Glutamatergic neuron (in vitro differentiated cells): ENCODE data around the gene FAH. TPM values are rescaled to one million over a fixed set of nuclear protein-coding genes. Genes with fewer than 3 reads are reported as not detected.
A peak's percentile ranks its signal among the peaks of the same experiment; 100 is the strongest.

Experiments
- DNase-seq: peaks from one replicate; pipeline ENCODE4 v3.0.0; 2022
- H3K27ac Mint-ChIP-seq: one replicate; pipeline ENCODE4 v1.8.0; 2020; ENCODE audit warnings: mild to moderate bottlenecking, mixed read lengths, inconsistent platforms; ENCODE audit not compliant: unreplicated experiment
- H3K27me3 Mint-ChIP-seq: one replicate; pipeline ENCODE4 v1.8.0; 2020; ENCODE audit warnings: mild to moderate bottlenecking, moderate library complexity, mixed read lengths, inconsistent platforms; ENCODE audit not compliant: unreplicated experiment
- H3K36me3 Mint-ChIP-seq: one replicate; pipeline ENCODE4 v1.8.0; 2020; ENCODE audit warnings: mild to moderate bottlenecking, mixed read lengths, inconsistent platforms; ENCODE audit not compliant: unreplicated experiment
- H3K4me1 Mint-ChIP-seq: one replicate; pipeline ENCODE4 v1.8.0; 2020; ENCODE audit warnings: mild to moderate bottlenecking, low read depth, mixed read lengths, inconsistent platforms; ENCODE audit not compliant: unreplicated experiment
- H3K4me3 Mint-ChIP-seq: one replicate; pipeline ENCODE4 v1.8.0; 2020; ENCODE audit warnings: mild to moderate bottlenecking, mixed read lengths, inconsistent platforms; ENCODE audit not compliant: unreplicated experiment
- H3K9me3 Mint-ChIP-seq: one replicate; pipeline ENCODE4 v1.8.0; 2020; ENCODE audit warnings: mild to moderate bottlenecking, moderate library complexity, mixed read lengths, inconsistent platforms; ENCODE audit not compliant: unreplicated experiment
- total RNA-seq: library from RNA; stranded (reverse); fragmentation: NEBNext Ultra II Directional; extraction: Animal tissue kit (Norgen Biotek cat#: 25700); gene quantifications from one replicate; pipeline ENCODE4 v1.2.1, GENCODE V29; 2021; ENCODE audit not compliant: unreplicated experiment
- TF ChIP-seq, protein P1 (sequence below): fragments of 200-600 bp; sonication (generic); IDR thresholded peaks from one replicate; pipeline ENCODE4 v1.5.0; 2021; ENCODE audit not compliant: partially characterized antibody, unreplicated experiment

FAH gene
- total RNA-seq, 1 donor from 2014 or later: 3.7 TPM

DNA sequence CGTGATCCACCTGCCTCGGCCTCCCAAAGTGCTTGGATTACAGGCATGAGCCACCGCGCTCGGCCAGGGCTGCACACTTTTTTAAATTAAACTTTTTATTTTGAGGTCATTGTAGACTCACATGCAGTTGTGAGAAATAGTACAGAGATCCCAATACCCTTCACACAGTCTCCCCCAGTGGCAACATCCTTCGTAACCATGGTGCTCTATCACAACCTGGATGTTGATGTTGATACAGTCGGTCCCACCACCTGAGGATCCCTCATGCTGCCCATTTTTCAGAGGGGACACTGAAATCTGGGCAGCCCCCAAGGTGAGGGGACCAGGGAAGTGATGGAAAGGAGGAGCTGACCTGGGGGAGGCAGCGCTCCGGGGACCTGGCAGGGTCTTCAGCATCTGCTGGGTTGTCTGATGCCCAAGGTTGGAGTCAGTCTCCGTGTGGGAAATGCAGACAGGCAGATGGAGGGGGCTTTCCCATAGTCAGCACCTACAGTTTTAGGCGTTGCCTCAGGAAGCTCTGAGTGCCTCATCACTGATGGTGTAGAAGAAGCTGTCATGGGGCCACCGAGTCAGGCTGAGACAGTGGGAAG lies 17.1 kb downstream of the FAH start:
- Mint-ChIP-seq H3K9me3 (peaks cover 2% of the 10 kb centered on the region), H3K4me3 (no peak overlapping the region), H3K36me3 (no peaks in the 10 kb centered on the region), H3K27ac (no peak overlapping the region), H3K27me3 (peaks cover 2% of the 10 kb centered on the region), H3K4me1 (peaks cover 8% of the 10 kb centered on the region)
- no peak for DNase-seq
- TF ChIP-seq, protein P1, sequence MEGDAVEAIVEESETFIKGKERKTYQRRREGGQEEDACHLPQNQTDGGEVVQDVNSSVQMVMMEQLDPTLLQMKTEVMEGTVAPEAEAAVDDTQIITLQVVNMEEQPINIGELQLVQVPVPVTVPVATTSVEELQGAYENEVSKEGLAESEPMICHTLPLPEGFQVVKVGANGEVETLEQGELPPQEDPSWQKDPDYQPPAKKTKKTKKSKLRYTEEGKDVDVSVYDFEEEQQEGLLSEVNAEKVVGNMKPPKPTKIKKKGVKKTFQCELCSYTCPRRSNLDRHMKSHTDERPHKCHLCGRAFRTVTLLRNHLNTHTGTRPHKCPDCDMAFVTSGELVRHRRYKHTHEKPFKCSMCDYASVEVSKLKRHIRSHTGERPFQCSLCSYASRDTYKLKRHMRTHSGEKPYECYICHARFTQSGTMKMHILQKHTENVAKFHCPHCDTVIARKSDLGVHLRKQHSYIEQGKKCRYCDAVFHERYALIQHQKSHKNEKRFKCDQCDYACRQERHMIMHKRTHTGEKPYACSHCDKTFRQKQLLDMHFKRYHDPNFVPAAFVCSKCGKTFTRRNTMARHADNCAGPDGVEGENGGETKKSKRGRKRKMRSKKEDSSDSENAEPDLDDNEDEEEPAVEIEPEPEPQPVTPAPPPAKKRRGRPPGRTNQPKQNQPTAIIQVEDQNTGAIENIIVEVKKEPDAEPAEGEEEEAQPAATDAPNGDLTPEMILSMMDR: no peak

DNA sequence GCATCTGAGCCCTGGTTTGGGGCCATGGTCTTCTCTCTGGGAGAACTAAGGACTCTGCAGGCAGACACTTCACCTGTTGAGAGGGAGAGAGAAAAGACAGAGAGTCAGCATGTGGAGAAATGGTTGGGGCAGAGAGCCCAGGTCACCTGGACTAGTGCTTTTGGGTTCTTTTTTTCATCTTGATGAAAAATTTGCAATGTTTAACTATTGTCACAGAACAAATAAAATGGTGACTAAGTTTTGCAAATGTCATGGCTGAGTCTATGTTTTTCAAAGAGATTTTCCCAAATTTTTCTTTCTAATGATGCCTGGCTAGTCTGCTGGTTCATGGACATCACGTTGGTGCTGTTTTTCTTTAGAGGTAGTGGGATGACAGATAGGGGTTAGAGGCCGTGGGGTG lies 17.8 kb downstream of the FAH start:
- no peak for DNase-seq
- no peaks in the 10 kb centered on the region for H3K36me3 Mint-ChIP-seq
- TF ChIP-seq, protein P1: no peak
- peaks cover 2% of the 10 kb centered on the region for H3K9me3 Mint-ChIP-seq
- H3K4me1 Mint-ChIP-seq: peaks cover 9% of the 10 kb centered on the region
- H3K4me3 Mint-ChIP-seq: no peak overlapping the region
- H3K27ac Mint-ChIP-seq: no peak overlapping the region
- H3K27me3 Mint-ChIP-seq: peaks cover 2% of the 10 kb centered on the region

DNA sequence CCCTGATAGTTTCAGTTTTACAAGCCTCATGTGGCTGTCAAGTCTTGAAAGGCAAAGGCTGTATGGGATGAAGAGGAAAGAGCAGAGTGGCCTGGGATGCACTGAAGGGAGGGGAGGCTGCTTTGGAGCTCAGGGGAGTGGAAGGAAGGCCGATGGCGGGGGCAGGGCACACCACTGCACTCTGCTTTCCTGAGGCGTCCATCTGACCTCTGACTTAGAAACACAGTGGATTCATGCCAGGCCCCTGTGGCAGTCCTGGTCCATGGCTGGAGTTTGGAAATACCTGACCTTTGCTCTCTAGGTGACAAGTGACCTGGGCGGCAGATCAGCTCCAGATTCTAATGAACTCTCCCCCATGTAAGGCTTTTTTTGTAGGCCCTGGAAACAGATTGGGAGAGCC lies 19.0 kb downstream of the FAH start:
- H3K27ac Mint-ChIP-seq: no peak overlapping the region

DNA sequence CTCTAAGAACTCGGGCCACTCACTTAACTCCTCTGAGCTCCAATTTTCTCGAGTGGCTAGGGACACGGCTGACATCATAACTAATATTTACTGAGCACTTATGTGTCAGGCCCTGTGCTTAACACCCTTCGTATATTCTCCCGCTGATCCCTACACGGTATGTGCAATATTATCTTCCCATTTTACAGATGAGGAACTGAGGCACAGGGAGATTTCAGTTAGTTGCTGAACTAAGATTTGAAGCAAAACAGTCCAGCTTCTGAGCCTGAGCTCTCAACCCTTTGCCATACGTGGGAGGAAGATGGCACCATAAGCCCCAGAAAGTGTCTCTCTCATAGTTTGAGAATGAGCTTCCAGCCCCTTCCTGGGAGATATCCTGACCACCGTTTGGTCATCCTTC lies 19.6 kb downstream of the FAH start:
- H3K27me3 Mint-ChIP-seq: peaks cover 2% of the 10 kb centered on the region
- DNase-seq: no peak
- TF ChIP-seq, protein P1: no peak

More for the DNA sequence above, 19.0 kb downstream of the FAH start:
- Mint-ChIP-seq H3K27me3 (peaks cover 2% of the 10 kb centered on the region), H3K4me3 (no peak overlapping the region), H3K4me1 (peaks cover 9% of the 10 kb centered on the region), H3K9me3 (peaks cover 2% of the 10 kb centered on the region), H3K36me3 (no peaks in the 10 kb centered on the region)
- no peak for DNase-seq
- TF ChIP-seq, protein P1: no peak

DNA sequence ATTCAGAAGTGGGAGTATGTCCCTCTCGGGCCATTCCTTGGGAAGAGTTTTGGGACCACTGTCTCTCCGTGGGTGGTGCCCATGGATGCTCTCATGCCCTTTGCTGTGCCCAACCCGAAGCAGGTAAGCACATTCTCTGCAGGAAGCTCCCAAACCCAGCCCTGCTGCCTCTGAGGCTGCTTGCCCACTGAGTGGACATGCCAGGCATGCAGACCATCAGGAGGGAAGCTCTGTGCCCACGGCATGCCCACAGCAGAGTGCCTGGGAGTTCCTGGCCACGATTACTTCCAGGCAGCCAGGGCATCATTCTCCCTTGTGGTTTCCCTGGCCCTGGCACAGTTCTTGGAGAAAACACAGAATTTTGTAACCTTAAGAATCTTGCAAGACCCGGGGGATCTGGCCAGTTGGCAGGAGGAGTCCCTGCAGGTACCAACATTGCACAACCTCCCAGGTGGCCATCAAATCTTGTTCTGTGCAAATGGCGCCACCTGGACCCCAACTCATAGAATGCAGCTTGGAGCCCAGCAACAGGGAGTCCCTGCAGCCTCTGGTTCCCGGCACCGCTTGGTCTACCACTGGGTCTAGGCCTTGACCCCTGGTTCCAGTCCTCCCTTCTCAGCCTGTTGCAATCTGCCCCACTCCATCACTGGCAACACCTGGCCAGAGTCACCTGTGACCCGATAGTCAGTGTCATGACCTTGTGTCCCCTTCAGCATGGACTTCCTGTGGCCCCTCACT lies 20.4 kb downstream of the FAH start:
- no peak overlapping the region for H3K4me3 Mint-ChIP-seq
- peaks cover 2% of the 10 kb centered on the region for H3K9me3 Mint-ChIP-seq

More for the DNA sequence above, 19.6 kb downstream of the FAH start:
- Mint-ChIP-seq H3K4me1 (peaks cover 9% of the 10 kb centered on the region), H3K4me3 (no peak overlapping the region), H3K9me3 (peaks cover 2% of the 10 kb centered on the region), H3K36me3 (no peaks in the 10 kb centered on the region), H3K27ac (no peak overlapping the region)

More for the DNA sequence above, 20.4 kb downstream of the FAH start:
- DNase-seq: peak; percentile 80
- no peak overlapping the region for H3K27ac Mint-ChIP-seq
- TF ChIP-seq, protein P1: peak; percentile 78
- H3K27me3 Mint-ChIP-seq: peaks cover 2% of the 10 kb centered on the region
- no peaks in the 10 kb centered on the region for H3K36me3 Mint-ChIP-seq
- H3K4me1 Mint-ChIP-seq: peaks cover 9% of the 10 kb centered on the region
